Endodermal cell (in vitro differentiated cells): ENCODE measurements around the gene PAXIP1. TPM values are rescaled to one million over a fixed set of nuclear protein-coding genes. Genes with fewer than 3 reads are reported as not detected.

Source experiments
- DNase-seq: peaks from one replicate; pipeline ENCODE4 v3.0.0-alpha.2; 2017
- H3K27ac ChIP-seq: 2 replicates; pipeline ENCODE4 v1.5.1; 2013; ENCODE audit warnings: mild to moderate bottlenecking, low read depth, low read length, moderate library complexity
- H3K27me3 ChIP-seq: 2 replicates; pipeline ENCODE4 v1.6.1; 2013; ENCODE audit warnings: mild to moderate bottlenecking, low read length, moderate library complexity; ENCODE audit not compliant: insufficient read depth, control insufficient read depth, poor library complexity, severe bottlenecking
- H3K36me3 ChIP-seq: 2 replicates; pipeline ENCODE4 v1.7.0; 2013; ENCODE audit warnings: mild to moderate bottlenecking, low read length, moderate library complexity; ENCODE audit not compliant: control insufficient read depth, insufficient read depth
- H3K4me1 ChIP-seq: one replicate; pipeline ENCODE4 v1.7.0; 2013; ENCODE audit warnings: low read length; ENCODE audit not compliant: control insufficient read depth, insufficient read depth
- H3K4me3 ChIP-seq: 2 replicates; pipeline ENCODE4 v1.5.1; 2013; ENCODE audit warnings: mild to moderate bottlenecking, low read length, moderate library complexity
- H3K9ac ChIP-seq: 2 replicates; pipeline ENCODE4 v1.6.1; 2013; ENCODE audit warnings: mild to moderate bottlenecking, low read length, moderate library complexity; ENCODE audit not compliant: poor library complexity, severe bottlenecking; ENCODE audit errors: extremely low read depth
- H3K9me3 ChIP-seq: 2 replicates; pipeline ENCODE4 v1.6.1; 2013; ENCODE audit warnings: mild to moderate bottlenecking, low read length, moderate library complexity; ENCODE audit not compliant: control insufficient read depth
- H3K27ac Mint-ChIP-seq: 2 replicates; pipeline ENCODE4 v1.8.0; 2020; ENCODE audit warnings: mixed read lengths
- H3K27me3 Mint-ChIP-seq: 2 replicates; pipeline ENCODE4 v1.8.0; 2021; ENCODE audit warnings: mild to moderate bottlenecking, mixed read lengths; ENCODE audit not compliant: insufficient read depth
- H3K36me3 Mint-ChIP-seq: 2 replicates; pipeline ENCODE4 v1.8.0; 2020; ENCODE audit warnings: low read depth, mixed read lengths
- H3K4me1 Mint-ChIP-seq: 2 replicates; pipeline ENCODE4 v1.8.0; 2020; ENCODE audit warnings: mixed read lengths
- H3K4me3 Mint-ChIP-seq: 2 replicates; pipeline ENCODE4 v1.8.0; 2020; ENCODE audit warnings: mild to moderate bottlenecking, moderate library complexity, mixed read lengths
- H3K9me3 Mint-ChIP-seq: 2 replicates; pipeline ENCODE4 v1.8.0; 2020; ENCODE audit warnings: mild to moderate bottlenecking, mixed read lengths
- WGBS, 2 experiments: methylation state at CpG; one replicate each; pipeline versions ENCODE4 v1.1.5 to v1.1.7; 2013; ENCODE audit warnings: missing lambda C conversion rate in 2 of 2, mixed read lengths in 1 of 2; ENCODE audit not compliant: insufficient coverage in 1 of 2, insufficient read length in 1 of 2; 5-methylcytosine and 5-hydroxymethylcytosine counted together
- total RNA-seq, 2 donors: library from RNA; stranded (reverse); fragmentation: NEBNext Ultra II Directional in 1 of 2; extraction: Animal tissue kit (Norgen Biotek cat#: 25700) in 1 of 2; gene quantifications; 2 replicates in 1 of 2; 3 replicates in 1 of 2; pipeline ENCODE4 v1.2.1, GENCODE V29; 2021
- TF ChIP-seq, protein P1 (sequence below): fragments of 200-600 bp; sonication (generic); conservative IDR thresholded peaks from 2 replicates; pipeline ENCODE4 v1.5.0; 2021; ENCODE audit warnings: antibody characterized with exemption, mild to moderate bottlenecking

PAXIP1 gene
- total RNA-seq, 2 donors from 2014 or later: 33.4 to 35.0 TPM

- Histone ChIP-seq H3K9ac (no peak overlapping the region), H3K36me3 (no peaks in the 10 kb centered on the region), H3K4me3 (no peak overlapping the region), H3K27ac (no peak overlapping the region), H3K4me1 (peaks cover 8% of the 10 kb centered on the region), H3K27me3 (peaks cover 8% of the 10 kb centered on the region), H3K9me3 (peaks cover 14% of the 10 kb centered on the region)
- DNase-seq: no peak
- TF ChIP-seq, protein P1, sequence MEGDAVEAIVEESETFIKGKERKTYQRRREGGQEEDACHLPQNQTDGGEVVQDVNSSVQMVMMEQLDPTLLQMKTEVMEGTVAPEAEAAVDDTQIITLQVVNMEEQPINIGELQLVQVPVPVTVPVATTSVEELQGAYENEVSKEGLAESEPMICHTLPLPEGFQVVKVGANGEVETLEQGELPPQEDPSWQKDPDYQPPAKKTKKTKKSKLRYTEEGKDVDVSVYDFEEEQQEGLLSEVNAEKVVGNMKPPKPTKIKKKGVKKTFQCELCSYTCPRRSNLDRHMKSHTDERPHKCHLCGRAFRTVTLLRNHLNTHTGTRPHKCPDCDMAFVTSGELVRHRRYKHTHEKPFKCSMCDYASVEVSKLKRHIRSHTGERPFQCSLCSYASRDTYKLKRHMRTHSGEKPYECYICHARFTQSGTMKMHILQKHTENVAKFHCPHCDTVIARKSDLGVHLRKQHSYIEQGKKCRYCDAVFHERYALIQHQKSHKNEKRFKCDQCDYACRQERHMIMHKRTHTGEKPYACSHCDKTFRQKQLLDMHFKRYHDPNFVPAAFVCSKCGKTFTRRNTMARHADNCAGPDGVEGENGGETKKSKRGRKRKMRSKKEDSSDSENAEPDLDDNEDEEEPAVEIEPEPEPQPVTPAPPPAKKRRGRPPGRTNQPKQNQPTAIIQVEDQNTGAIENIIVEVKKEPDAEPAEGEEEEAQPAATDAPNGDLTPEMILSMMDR: no peak
- peaks cover 30% of the 10 kb centered on the region for H3K4me1 Mint-ChIP-seq
- no peak overlapping the region for H3K4me3 Mint-ChIP-seq
- H3K27me3 Mint-ChIP-seq: peaks cover 27% of the 10 kb centered on the region
- H3K27ac Mint-ChIP-seq: no peak overlapping the region
- H3K9me3 Mint-ChIP-seq: peaks cover 12% of the 10 kb centered on the region
- H3K36me3 Mint-ChIP-seq: no peaks in the 10 kb centered on the region
- WGBS, 2 experiments: 96 to 100% methylated on average over 1 to 4 of the region's 4 CpGs
These were observed 87.3 kb downstream of the PAXIP1 start for GRCh38 chr7:154915600-154915999.

- Mint-ChIP-seq H3K27me3 (peaks cover 27% of the 10 kb centered on the region), H3K4me1 (peaks cover 25% of the 10 kb centered on the region), H3K36me3 (no peaks in the 10 kb centered on the region), H3K9me3 (peaks cover 16% of the 10 kb centered on the region), H3K27ac (no peak overlapping the region), H3K4me3 (no peak overlapping the region)
- WGBS, 2 experiments: 90 to 94% methylated on average over 5 to 18 of the region's 18 CpGs
- Histone ChIP-seq H3K36me3 (no peaks in the 10 kb centered on the region), H3K9me3 (peaks cover 16% of the 10 kb centered on the region), H3K4me1 (peaks cover 8% of the 10 kb centered on the region), H3K27ac (no peak overlapping the region), H3K4me3 (no peak overlapping the region), H3K9ac (no peak overlapping the region), H3K27me3 (peaks cover 8% of the 10 kb centered on the region)
- TF ChIP-seq, protein P1: peak; percentile 56
- peak; percentile 74 for DNase-seq
These were observed 87.9 kb downstream of the PAXIP1 start for GRCh38 chr7:154914996-154915380.

DNA sequence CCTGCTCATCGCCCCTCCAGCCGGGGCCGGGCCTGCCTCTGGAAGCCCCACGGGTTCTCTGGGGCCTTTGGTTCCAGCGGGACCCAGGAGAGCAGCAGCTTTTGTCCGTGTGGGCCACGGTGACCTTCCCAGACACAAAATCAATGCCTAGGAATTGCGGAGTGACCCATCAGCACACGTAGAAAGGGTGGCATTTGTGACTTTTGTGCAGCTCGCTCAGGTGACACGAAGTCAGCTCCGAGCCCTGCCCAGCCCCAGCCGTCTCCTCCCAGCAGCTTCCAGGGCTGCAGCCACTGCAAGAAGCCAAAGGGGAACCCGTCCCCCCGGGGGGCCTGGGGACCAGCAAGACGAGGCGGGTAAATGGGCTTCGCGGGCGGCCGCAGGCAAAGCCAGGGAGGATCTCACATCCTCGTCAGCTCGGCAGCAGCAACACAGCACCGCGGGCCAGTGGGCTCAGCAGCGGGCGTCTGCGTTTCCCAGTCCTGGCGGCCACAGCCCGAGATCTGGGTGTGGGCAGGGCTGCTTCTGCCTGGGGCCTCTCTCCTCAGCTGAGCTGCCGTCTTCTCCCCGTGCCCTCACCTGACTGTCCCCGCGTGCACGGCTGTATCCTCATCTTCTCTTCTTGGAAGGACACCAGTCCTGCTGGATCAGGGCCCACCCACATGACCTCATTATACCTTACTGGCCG is 88.5 kb downstream of the PAXIP1 start:
- WGBS, 2 experiments: 92 to 96% methylated on average over 21 to 36 of the region's 36 CpGs
- Mint-ChIP-seq H3K36me3 (no peaks in the 10 kb centered on the region), H3K27ac (no peak overlapping the region), H3K9me3 (peaks cover 20% of the 10 kb centered on the region), H3K27me3 (peaks cover 27% of the 10 kb centered on the region), H3K4me3 (peak overlapping the region; percentile 42), H3K4me1 (peaks cover 20% of the 10 kb centered on the region)
- Histone ChIP-seq H3K4me3 (no peak overlapping the region), H3K9me3 (peaks cover 16% of the 10 kb centered on the region), H3K4me1 (peaks cover 8% of the 10 kb centered on the region), H3K9ac (no peak overlapping the region), H3K36me3 (no peaks in the 10 kb centered on the region), H3K27me3 (peaks cover 8% of the 10 kb centered on the region), H3K27ac (no peak overlapping the region)
- no peak for DNase-seq
- TF ChIP-seq, protein P1: no peak
